Right forelimb (tissue), 1 donor: ENCODE results near the gene SMAP1.

Experiments
- DNase-seq: peaks from one replicate; pipeline ENCODE4 v3.0.0-alpha.2; 2018

SMAP1 gene

DNA sequence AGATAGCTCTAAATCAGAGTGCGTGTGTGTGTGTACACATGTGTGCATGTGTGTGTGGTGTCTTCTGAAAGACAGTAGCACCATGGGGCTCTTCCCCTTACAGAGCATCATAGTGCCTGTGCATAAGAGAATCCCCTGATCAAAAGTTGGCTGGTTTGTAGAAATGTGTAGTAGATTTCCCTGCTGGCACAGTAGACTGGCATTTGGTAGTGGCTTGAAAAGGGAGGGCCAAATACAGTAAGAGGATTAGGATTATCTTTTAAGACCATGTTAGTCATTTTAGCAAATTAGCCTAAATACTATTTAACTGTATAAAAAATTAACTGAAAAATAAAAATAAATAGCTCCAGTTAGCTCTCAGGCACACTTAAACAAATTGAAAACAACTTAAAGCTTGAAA is 176.6 kb downstream of the SMAP1 start:
- DNase-seq = no peak

DNA sequence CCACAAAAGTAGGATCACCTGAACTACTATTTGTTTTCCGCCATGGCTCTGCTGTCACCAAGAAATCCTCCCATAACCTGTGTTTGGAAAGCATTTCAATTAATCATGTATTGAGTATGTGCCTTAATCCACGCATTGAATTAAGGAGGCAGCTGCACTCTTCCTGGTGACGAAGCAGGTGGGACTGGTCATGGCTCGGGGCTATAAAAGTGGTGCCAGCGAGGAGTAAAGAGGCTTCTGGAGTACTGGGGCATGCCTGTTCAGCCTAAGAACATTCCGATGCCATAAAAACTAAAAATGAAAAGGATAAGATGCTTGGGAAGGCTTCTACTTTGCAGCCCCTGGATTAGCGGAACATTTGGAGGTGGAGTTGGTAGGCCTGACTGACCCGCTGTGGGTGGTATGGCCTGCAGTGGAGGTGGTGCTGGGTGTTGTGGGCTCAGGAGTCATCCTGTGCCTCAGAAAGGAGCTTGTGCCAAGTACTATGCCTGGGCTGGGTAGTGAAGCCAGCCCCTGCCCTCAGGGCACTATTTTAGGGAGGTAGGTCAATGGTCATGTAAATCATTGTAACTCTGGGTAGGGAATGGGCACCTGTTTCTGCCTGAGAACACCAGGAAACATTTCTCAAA is 178.6 kb downstream of the SMAP1 start:
- DNase-seq = no peak

DNA sequence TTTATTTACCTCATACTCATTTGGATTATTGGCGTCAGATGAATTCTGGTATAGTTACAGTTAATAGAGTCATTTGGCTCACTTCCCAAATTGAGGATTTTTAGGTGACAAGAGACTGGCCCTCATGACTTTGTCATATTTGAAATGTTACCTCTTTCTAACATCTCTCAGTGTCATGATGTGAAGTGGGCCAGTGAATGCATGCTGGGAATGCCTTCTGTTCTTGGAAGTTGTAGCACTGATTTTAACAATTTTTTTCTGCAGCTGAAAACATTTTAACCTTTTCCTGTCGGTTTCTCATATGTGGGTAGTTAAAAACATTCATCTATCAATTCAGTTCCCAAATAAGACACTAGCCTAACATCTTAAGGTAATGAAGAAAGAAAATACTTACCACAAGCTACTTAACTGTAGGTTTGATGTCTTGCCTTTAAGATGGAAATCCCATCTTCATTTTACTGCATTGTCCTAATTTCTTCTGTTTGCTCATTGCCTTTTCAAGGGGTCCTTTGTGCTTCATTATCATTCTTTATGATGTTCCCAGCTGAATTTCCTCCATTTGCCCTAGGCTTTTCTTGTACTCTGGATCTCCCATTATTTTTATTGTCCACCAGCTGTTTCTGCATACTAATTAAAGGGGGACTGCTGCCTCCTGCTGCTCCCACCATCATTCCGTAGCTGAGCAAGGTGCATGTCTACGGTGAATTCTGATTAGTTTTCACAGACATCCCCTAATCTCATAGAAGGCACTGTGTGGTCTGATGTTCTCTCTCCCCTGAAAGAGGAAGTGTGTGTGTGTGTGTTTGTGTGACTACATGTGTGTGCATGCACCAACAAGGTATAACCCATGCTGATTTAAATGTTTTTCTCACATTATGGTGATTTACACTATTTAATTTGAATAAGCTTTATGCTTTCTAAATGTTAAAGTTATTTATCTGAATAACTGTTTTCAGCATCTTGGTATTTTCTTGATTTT is 179.7 kb downstream of the SMAP1 start:
- DNase-seq = no peak

DNA sequence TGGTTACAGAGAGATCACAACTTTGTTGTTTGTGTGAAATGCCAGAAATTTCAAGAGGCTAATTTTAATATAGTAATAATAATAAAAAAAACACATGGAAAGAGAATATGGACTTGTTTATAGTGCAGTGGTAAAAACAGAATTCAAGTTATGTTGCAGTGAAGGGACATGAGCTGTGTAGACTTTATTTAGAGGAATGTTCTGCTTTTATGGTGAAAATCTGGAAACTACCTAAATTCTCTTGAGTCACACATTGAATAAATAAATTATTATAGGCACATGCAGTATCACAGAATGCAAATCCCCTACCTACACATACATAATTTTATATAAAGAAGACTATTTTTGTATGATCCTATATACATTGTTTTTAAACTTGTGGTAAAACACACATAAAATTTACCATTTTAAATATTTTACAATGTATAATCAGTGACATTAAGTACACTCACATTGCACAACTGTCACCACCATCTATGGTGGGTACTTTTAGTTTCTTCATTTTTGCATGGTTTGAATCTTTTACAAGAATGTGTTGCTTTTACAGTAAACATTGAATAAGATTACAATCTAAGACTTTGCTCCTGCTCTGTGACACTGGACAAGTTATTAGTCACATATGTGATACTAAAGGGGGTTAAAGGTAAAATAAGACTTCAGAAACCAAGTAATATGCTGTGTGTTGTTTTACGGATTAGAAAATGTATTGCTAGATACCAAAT is 181.8 kb downstream of the SMAP1 start:
- no peak for DNase-seq

DNA sequence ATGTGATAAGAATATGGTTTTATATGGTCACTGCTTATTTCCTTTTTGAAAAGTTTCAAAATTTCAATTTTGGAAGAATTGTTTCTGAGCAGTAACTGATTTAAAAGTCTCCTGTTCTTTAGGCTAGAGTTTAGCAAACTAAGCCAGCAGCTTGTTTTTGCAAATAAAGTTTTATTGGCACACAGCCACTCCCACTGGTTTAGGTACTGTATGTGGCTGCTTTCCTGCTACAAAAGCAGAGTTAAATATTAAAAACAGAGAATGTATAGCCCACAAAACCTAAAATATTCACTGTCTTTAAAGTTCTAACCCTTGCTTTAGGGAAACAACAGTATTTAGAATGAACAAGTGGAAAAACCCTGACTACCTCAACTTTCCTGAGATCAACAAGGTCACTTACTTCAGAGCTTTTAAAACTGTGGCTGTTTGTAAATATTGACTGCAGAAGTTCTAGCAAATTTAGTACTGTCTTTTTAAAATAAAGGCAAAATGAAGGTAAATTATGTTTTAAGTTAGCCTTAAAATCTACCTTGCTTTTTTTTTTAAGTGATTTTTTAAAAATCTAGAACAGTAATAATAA is 185.1 kb downstream of the SMAP1 start:
- DNase-seq = no peak

DNA sequence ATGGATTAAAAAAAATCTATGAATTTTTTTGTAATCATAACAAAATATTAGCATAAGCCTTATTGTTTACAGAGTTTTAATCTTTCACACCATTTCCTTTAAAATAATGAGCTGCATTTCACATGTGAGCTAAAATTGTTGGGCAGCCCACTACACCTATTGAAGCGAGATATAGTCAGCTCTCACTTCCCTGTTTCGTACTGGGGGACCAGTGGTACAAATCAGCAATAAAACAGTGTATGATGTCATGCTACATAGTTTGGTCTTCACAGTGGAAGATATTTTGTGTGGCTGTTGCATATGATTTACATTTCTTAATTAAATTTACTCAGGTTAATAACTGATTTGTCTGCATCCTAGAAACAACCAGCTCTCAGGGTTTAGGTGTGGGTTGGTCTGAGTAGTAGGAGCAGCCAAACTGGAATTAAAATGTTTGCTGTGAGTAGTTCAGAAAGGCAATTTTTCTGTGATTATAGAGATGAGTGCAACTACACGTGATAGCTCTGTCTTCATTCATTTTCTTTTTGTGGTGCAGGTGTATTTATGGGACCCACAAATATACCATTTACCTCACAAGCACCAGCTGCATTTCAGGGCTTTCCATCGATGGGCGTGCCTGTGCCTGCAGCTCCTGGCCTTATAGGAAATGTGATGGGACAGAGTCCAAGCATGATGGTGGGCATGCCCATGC is 189.8 kb downstream of the SMAP1 start:
- DNase-seq = no peak

DNA sequence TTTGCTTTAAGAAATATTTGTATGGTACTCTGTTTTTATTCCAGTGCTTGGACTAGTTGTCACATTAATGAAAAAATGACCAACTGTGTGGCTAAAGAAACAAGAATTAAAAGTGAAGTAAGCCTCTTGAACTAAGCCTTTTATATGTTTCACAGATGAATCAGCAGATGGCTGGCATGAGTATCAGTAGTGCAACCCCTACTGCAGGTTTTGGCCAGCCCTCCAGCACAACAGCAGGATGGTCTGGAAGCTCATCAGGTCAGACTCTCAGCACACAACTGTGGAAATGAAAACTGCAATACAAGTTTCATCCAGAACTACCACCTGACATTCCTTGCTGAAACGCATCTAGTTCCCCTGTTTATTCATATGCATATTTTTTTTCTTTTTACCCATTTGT is 192.4 kb downstream of the SMAP1 start:
- no peak for DNase-seq

DNA sequence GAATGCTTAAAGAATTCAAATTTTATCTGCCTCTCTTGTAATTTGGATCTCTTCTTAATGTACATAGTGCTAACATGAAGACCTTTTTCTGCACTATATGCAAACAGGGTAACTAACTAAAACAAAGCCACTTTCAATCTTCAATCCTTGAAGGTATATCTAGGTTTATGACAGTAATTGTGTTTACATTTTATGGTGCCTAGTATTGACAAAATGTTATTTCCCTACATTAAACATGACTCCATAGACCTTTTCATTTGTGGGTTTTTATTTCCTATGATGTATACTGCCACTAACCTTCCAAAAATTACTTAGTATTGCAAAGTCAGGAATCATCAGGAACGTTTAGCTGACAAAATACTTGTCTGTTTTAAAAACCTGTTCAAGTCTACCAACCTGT is 193.2 kb downstream of the SMAP1 start:
- no peak for DNase-seq

DNA sequence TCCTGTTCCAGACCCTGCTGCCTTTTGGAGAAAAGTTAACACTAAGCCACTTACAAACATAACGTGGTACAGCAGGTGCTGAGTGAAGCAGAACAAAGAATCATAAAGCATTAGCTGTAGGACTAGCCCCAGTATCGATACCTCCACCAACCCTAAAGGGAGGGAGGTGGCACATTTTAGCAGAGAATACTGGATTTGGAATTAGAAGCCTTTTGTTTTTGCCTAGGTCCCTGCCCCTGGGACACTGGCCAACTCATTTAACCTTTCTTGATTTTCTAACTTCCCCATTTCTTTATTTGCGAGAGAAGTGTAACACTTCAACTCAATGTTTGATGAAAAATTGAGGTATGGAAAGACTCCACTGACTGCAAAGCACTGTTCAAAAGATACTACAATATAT is 195.7 kb downstream of the SMAP1 start:
- no peak for DNase-seq

DNA sequence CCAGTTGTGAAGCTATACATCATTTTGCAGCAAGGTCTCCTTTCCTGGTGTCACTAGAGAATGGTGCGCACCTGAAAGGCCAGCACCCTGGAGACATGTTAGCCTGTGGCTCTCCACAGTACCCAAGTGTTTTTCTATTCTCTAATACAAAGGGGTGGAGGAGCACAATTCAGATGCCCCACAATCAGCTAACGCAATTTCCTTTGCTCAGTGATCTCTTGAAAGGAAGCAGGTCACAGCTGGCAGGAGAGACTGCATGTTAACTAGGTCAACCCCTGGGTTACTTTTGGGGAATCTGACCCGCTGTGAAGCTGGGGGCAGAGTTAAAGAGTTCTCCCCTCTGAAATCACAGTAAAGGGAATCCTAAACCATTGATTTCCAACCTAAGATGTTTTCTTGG is 196.7 kb downstream of the SMAP1 start:
- no peak for DNase-seq

DNA sequence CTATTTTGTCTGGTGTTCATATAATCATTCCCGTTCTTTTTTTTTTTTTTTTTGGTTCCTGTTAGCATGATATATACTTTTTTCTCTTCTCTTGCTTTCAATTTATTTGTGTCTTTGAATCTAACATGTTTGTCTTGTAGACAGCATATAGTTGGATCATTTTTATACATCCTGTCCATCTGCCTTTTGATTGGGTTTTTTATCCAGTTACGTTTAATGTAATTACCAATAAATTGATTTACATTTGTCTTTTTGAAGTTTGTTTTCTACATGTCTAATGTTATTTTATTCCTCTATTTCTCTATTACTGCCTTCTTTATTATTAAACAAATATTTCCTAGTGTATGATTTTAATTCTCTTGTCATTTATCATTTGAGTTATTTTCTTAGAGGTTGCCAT is 204.8 kb downstream of the SMAP1 start:
- DNase-seq = no peak

DNA sequence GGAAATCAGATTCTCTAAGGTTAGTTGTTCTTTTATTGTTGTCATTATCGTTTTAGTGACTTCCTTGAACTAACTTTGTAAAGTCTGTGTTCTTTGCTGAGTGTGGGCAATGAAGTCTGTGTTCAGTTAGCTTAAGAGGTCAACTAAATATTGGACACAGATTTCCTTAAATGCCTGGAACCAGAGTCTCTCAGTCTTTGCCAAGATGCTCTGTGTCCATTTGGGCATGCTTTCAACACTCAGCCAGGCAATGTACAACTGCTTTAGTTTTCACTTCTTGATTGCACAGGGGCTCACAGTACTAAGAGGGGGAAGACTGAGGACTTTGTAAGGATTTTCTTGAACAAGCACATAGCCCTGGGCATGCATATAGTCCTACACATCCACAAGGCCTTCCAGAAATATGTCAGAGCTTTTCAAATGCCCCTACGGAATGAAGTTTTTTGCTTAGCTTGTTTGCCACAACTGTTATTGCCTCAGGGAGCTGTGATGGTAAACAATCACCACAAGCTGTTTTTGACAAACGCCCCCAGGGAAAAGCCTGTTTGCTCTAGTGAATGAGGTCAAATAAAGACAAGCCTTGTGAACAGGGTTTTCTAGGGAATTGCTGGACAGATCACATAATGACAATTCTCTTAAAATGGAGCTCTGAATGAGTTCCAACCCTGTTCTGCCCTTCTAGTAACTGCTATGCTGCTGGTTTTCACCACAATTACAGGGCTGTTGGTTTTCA is 206.7 kb downstream of the SMAP1 start:
- no peak for DNase-seq

DNA sequence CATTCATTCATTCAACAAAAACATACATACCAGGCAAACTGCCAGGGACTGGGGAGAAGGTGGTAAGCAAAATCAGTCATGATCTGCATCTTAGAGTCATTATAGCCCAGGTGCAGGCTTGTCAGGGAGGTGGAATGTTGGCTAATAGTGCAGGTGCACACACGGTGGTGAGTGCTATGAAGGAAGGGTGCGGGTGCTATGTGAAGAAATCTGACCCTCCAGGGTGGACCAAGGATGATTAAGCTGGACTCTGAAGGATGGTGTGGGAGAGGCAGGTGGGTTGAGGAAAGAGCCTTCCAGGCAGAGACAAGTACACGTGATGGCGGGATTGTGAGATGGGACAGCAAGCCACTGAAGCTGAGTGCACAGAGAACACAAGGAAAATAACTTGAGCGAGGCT is 211.8 kb downstream of the SMAP1 start:
- DNase-seq = no peak

DNA sequence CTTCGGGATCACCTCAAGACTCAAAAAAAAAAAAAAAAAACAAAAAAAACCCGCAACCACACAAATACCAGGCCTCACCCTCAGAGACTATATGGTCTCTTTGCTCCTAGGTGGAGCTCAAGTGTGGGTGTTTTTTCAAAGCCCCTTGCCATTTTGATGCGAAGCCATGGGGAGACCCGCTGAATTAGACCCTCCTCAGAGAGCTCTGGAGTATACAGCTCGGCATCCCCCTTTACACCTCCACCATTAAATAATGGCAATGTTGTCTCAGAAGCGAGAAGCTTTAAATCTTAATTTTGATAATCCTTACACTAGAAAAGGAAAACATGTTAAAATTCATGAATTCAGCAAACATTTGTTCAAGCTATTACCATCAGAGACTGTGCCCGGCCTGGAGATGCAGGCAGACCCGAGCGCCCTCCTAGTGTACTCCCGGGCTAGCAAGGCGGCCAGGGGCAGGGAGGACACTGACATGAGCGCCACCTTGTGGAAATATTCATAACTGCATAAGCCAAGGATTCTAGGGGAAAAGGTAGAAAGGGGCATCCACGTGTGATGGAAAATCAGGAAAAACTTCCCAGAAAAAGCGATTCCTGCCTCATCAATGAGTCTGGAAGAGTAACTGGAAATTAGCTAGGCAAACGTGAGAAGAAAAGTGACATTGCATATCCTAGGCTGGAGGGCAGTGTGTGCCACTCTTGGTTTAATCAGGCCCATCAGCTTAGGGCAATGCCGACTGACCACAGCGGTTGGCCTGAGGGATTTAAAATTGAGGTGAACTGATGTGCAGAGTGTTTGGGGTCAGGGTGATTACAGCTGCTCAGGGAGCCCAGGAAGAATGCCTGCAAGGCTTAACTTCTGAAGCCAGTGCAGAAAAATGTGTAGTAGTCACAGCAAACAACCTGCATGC is 216.6 kb downstream of the SMAP1 start:
- peak; percentile 64 for DNase-seq

DNA sequence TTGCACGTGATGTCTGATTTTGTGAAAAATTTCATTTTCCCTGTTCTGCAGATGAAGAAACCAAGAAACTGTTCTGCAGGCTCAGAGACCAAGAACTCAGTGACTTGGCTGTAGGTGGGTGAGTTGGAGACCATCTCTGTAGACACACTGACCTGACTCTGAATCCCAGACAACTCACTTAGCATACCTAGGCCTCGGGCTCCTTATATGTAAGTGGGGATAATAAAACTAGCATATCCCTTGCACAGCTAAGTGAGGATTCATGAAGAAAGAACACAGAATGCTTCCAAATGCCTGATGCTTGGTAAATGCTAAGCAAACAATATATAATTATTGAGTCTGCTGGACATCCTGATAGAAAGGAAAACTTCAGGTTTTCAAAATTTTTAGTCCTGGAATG is 218.4 kb downstream of the SMAP1 start:
- DNase-seq = no peak

DNA sequence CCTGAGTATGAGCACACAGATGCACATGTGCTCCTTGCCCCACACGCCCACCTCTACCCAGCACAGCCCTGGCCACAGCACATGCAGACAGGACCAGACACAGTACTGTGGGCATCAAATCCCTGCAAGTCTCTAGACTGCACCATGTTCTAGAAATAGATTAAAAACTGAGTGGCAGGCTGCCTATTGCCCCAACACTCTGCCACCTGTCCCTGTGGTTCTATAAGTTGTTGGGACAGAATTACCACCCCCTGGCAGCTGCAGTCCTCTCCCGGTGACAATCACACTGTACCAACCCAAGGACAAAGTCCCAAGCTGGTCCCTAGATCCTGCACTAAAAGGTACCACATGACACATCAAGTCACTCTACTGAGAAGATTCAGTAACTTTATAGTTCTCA is 219.0 kb downstream of the SMAP1 start:
- DNase-seq = no peak

DNA sequence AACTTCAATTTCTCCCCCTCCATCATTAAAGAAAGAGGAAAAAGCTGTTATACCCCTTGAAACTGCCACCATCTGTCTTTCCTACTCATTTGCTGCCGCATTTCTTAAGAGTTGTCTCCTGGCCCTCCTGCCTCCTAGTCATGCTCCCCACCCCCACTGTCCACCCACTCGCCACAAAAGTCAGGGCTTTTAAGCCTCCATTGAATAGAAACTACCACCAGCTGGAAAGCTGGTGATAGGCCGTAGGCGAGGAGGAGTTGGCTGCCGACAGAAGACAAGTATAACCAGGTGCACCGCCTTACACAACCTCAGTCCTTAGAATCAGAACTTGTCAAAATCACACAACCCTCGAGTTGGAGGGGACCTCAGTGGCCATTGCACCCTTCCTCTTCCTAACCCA is 221.6 kb downstream of the SMAP1 start:
- no peak for DNase-seq

DNA sequence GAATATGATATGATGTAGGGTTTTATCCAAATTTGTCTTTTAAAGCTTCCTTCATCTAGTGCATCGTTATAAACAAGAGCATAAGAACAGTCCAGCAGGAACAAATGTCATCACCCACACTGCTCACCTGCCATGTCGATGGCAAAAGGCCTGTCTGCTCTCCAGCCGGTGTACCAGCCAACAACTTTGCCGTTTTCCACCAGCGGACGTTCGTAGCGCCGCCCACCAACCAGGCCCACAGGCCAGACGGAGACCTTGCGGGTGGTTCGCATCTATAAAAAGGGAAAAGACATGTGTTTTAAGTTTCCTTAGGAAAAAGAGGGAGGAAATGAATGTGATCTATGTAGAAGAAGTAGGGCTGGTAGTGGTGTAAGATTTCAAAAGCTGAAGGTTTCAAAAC is 226.3 kb downstream of the SMAP1 start:
- DNase-seq = no peak

DNA sequence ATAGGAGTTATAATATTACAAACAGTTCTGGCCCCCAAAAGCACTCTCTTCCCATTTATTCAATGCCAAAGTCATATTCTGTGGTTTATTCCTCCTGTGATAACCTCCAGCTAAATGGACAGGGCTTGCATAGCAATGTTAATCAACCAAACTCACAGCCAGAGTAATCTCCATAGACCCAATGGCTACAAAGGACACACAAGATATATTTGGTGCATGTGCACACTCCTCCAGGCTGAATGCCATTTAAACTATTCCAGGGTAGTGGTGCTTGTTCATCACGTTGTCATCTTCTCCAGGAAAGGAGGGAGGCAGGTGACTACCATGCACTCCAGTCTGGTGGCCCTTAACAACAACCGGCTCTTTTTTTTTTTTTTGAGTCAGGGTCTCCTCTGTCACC is 232.4 kb downstream of the SMAP1 start:
- no peak for DNase-seq

DNA sequence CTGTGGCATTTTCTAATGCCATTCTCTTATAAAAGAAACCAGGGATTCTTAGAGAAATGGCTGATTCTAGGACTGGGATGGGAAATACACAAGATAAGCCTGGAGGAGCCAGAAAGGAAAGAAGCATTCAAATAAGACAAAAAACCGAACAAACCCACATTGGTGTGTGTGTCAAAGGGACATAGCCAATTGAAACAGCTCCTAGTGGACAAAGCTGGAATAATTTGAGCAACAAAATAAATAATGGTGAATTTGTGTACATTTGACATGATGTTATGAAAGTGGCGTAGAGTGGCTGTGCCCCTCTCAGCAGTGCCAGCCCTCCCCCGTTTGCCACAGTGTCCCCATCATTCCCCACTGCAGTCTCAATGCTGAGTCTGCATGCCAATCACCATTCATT is 233.6 kb downstream of the SMAP1 start:
- DNase-seq = no peak
